Naive thymus-derived CD8-positive, alpha-beta T cell (primary cell): ENCODE measurements around the gene FOXRED2. TPM values are rescaled to one million over a fixed set of nuclear protein-coding genes. Genes with fewer than 3 reads are reported as not detected.
"Not testable (repeated sequence)": the region's sequence is repeated elsewhere in the genome, so short reads cannot be mapped to it uniquely, and the experiment has no call there.

Source experiments
- ATAC-seq, 2 donors: fragments of 150-1000 bp; cut with Tn5 transposase in 1 of 2; sonication (Bioruptor Pico), chemical (Tn5 transposase) in 1 of 2; 1 replicate in 1 of 2; 2 replicates in 1 of 2; pipeline ENCODE4 v1.10.0; 2021; ENCODE audit warnings: mild to moderate bottlenecking in 2 of 2, moderate library complexity in 2 of 2
- POLR2A ChIA-PET: fragments of 350-600 bp; sonication (Branson Sonifier 250); formaldehyde crosslinking; loops from one replicate; lab custom pipeline; 2021; ENCODE audit warnings: antibody characterized with exemption; lab: Charles Lee
- DNase-seq, 10 donors: peaks; one replicate each; pipeline versions ENCODE4 v3.0.0 to v3.0.0-alpha.2; 2020 to 2022
- H3K27ac Mint-ChIP-seq, 10 donors: one replicate each; pipeline ENCODE4 v1.8.0; 2020 to 2022; ENCODE audit warnings: mild to moderate bottlenecking in 10 of 10, mixed read lengths in 10 of 10, moderate library complexity in 4 of 10, inconsistent platforms in 1 of 10
- H3K27me3 Mint-ChIP-seq, 5 donors: one replicate each; pipeline ENCODE4 v1.8.0; 2021 to 2022; ENCODE audit warnings: mixed read lengths in 5 of 5
- H3K36me3 Mint-ChIP-seq, 3 donors: one replicate each; pipeline ENCODE4 v1.8.0; 2020 to 2022; ENCODE audit warnings: mixed read lengths in 3 of 3, mild to moderate bottlenecking in 2 of 3, inconsistent platforms in 1 of 3
- H3K4me1 Mint-ChIP-seq, 4 donors: one replicate each; pipeline ENCODE4 v1.8.0; 2021 to 2022; ENCODE audit warnings: mixed read lengths in 4 of 4
- H3K4me3 Mint-ChIP-seq, 10 donors: one replicate each; pipeline ENCODE4 v1.8.0; 2020 to 2022; ENCODE audit warnings: mild to moderate bottlenecking in 10 of 10, mixed read lengths in 10 of 10, moderate library complexity in 6 of 10, inconsistent platforms in 1 of 10
- H3K9me3 Mint-ChIP-seq, 9 donors: one replicate each; pipeline ENCODE4 v1.8.0; 2020 to 2022; ENCODE audit warnings: mixed read lengths in 9 of 9, mild to moderate bottlenecking in 3 of 9, inconsistent platforms in 1 of 9, moderate library complexity in 1 of 9
- polyA plus RNA-seq, 3 donors: library from polyadenylated mRNA; unstranded; fragments of 300-500 nt; fragmentation: Illumina TruSeq; gene quantifications; one replicate each; pipeline ENCODE4 v1.2.3, GENCODE V29; 2021
- total RNA-seq, 8 experiments: library from RNA in 2 of 8; stranded (reverse) in 2 of 8; gene quantifications; one replicate each; pipeline ENCODE4 v1.2.3 and lab custom pipeline; 2021 to 2026

Gene FOXRED2
- total and polyA plus RNA-seq, 5 experiments from 2014 or later, result 1.8 to 6.8 (median 6.7) TPM

GRCh38 chr22:36538529-36538928 lies 31.7 kb upstream of the FOXRED2 start:
- no peaks in the 10 kb centered on the region for H3K27me3 Mint-ChIP-seq
- no peak overlapping the region for H3K27ac Mint-ChIP-seq
- peaks cover 0 to 7% (median 2%) of the 10 kb centered on the region in 4 donors for H3K4me1 Mint-ChIP-seq
- POLR2A ChIA-PET, result no interaction called here
- H3K36me3 Mint-ChIP-seq, result no peaks in the 10 kb centered on the region
- DNase-seq (no peak), ATAC-seq (no peak)
- no peak overlapping the region for H3K4me3 Mint-ChIP-seq
- H3K9me3 Mint-ChIP-seq, result no peaks in the 10 kb centered on the region

GRCh38 chr22:36536717-36537116 lies 29.9 kb upstream of the FOXRED2 start:
- H3K9me3 Mint-ChIP-seq, result no peaks in the 10 kb centered on the region
- no peak overlapping the region for H3K4me3 Mint-ChIP-seq
- H3K27ac Mint-ChIP-seq, result no peak overlapping the region
- DNase-seq, result no peak
- no peaks in the 10 kb centered on the region for H3K27me3 Mint-ChIP-seq
- POLR2A ChIA-PET, result no interaction called here
- H3K4me1 Mint-ChIP-seq, result peaks cover 0 to 1% (median 0%) of the 10 kb centered on the region in 4 donors
- ATAC-seq, result no peak
- H3K36me3 Mint-ChIP-seq, result no peaks in the 10 kb centered on the region

GRCh38 chr22:36533320-36533719 lies 26.5 kb upstream of the FOXRED2 start:
- not testable (repeated sequence) for H3K9me3 Mint-ChIP-seq, H3K27ac Mint-ChIP-seq, H3K4me3 Mint-ChIP-seq, H3K36me3 Mint-ChIP-seq, DNase-seq, ATAC-seq, H3K27me3 Mint-ChIP-seq
- POLR2A ChIA-PET, result interaction anchor here (0.7 kb wide), 4 partner anchors 8 to 410 kb away, joined by 3 to 6 read pairs (median 4); no protein-coding TSS in a partner anchor
- peaks cover 0 to 11% (median 4%) of the 10 kb centered on the region in 4 donors for H3K4me1 Mint-ChIP-seq

GRCh38 chr22:36532466-36532865 lies 25.6 kb upstream of the FOXRED2 start:
- H3K4me1 Mint-ChIP-seq, result peaks cover 2 to 20% (median 9%) of the 10 kb centered on the region in 4 donors
- POLR2A ChIA-PET, result interaction anchor here (0.7 kb wide), 1 partner anchor 9 kb away, joined by 4 read pairs; no protein-coding TSS in a partner anchor
- H3K27me3 Mint-ChIP-seq, result no peaks in the 10 kb centered on the region
- H3K4me3 Mint-ChIP-seq, result no peak overlapping the region
- DNase-seq (no peak), ATAC-seq (no peak)
- no peak overlapping the region for H3K27ac Mint-ChIP-seq
- no peaks in the 10 kb centered on the region for H3K9me3 Mint-ChIP-seq
- H3K36me3 Mint-ChIP-seq, result peaks cover 0 to 2% (median 0%) of the 10 kb centered on the region in 3 donors

GRCh38 chr22:36528795-36529751 lies 22.2 kb upstream of the FOXRED2 start, which contains the start of gene EIF3D:
Gene EIF3D (minus strand): TSS chr22:36529166. CDS start chr22:36526121, 3,045 bp downstream.
- Mint-ChIP-seq H3K9me3 (no peaks in the 10 kb centered on the region), H3K36me3 (peaks cover 0 to 34% (median 19%) of the 10 kb centered on the region in 3 donors), H3K4me1 (peaks cover 4 to 34% (median 22%) of the 10 kb centered on the region in 4 donors), H3K27me3 (no peaks in the 10 kb centered on the region), H3K4me3 (peak within 1 kb of the TSS; percentile 84 to 97 (median 93)), H3K27ac (peak within 1 kb of the TSS; percentile 95 to 100 (median 98))
- DNase-seq (peak; percentile 93 to 99 (median 98)), ATAC-seq (peak; percentile 92)
- POLR2A ChIA-PET, result interaction anchor here (0.6 to 3.6 kb wide), 19 partner anchors 8 to 1978 kb away, joined by 3 to 30 read pairs (median 3); partner anchors contain the start of genes APOL1, FOXRED2, IFT27 and TOM1

- Mint-ChIP-seq H3K4me3 (peak overlapping the region; percentile 84 to 97 (median 93)), H3K4me1 (peaks cover 4 to 34% (median 22%) of the 10 kb centered on the region in 4 donors), H3K36me3 (peaks cover 4 to 41% (median 24%) of the 10 kb centered on the region in 3 donors), H3K27ac (peak overlapping the region; percentile 95 to 100 (median 98)), H3K27me3 (no peaks in the 10 kb centered on the region), H3K9me3 (no peaks in the 10 kb centered on the region)
- peak in 1 of 10 donors; percentile 20 for DNase-seq
- POLR2A ChIA-PET, result interaction anchor here (0.6 to 3.6 kb wide), 8 partner anchors 10 to 317 kb away, joined by 3 to 30 read pairs (median 6); partner anchors contain the start of genes FOXRED2, IFT27 and TXN2
- no peak for ATAC-seq
Observed at GRCh38 chr22:36528341-36528740, 21.5 kb upstream of the FOXRED2 start.

- Mint-ChIP-seq H3K9me3 (no peaks in the 10 kb centered on the region), H3K36me3 (peaks cover 4 to 97% (median 39%) of the 10 kb centered on the region in 3 donors), H3K27me3 (no peaks in the 10 kb centered on the region), H3K27ac (no peak overlapping the region), H3K4me1 (peaks cover 6 to 17% (median 15%) of the 10 kb centered on the region in 4 donors), H3K4me3 (no peak overlapping the region)
- ATAC-seq (no peak), DNase-seq (no peak)
- POLR2A ChIA-PET, result interaction anchor here (1.6 to 1.9 kb wide), 2 partner anchors 11 to 16 kb away, joined by 3 to 7 read pairs; partner anchors contain the start of gene FOXRED2
Observed at GRCh38 chr22:36522662-36523061, 15.8 kb upstream of the FOXRED2 start.

- DNase-seq (no peak), ATAC-seq (no peak)
- H3K27me3 Mint-ChIP-seq, result no peaks in the 10 kb centered on the region
- POLR2A ChIA-PET, result interaction anchor here (0.8 to 1.9 kb wide), 3 partner anchors 9 to 45 kb away, joined by 3 to 5 read pairs (median 3); partner anchors contain the start of genes EIF3D and FOXRED2
- H3K36me3 Mint-ChIP-seq, result peaks cover 4 to 100% (median 50%) of the 10 kb centered on the region in 3 donors
- H3K4me1 Mint-ChIP-seq, result peaks cover 0 to 5% (median 2%) of the 10 kb centered on the region in 4 donors
- H3K9me3 Mint-ChIP-seq, result no peaks in the 10 kb centered on the region
- no peak overlapping the region for H3K27ac Mint-ChIP-seq
- no peak overlapping the region for H3K4me3 Mint-ChIP-seq
Observed at GRCh38 chr22:36520423-36520822, 13.6 kb upstream of the FOXRED2 start.

GRCh38 chr22:36519906-36520305 lies 13.1 kb upstream of the FOXRED2 start:
- H3K27ac Mint-ChIP-seq, H3K27me3 Mint-ChIP-seq, DNase-seq, H3K9me3 Mint-ChIP-seq, H3K4me1 Mint-ChIP-seq, ATAC-seq, H3K4me3 Mint-ChIP-seq: not testable (repeated sequence)
- POLR2A ChIA-PET, result interaction anchor here (1.9 kb wide), 1 partner anchor 13 kb away, joined by 5 read pairs; the partner anchor contains the start of gene FOXRED2
- peaks cover 4 to 100% (median 48%) of the 10 kb centered on the region in 3 donors for H3K36me3 Mint-ChIP-seq

GRCh38 chr22:36514766-36515165 lies 7.9 kb upstream of the FOXRED2 start:
- Mint-ChIP-seq H3K27ac (peak overlapping the region in 4 of 10 donors; percentile 14 to 80 (median 28)), H3K4me1 (peaks cover 2 to 9% (median 7%) of the 10 kb centered on the region in 4 donors), H3K36me3 (peaks cover 17 to 96% (median 47%) of the 10 kb centered on the region in 3 donors), H3K4me3 (no peak overlapping the region), H3K9me3 (no peaks in the 10 kb centered on the region), H3K27me3 (no peaks in the 10 kb centered on the region)
- DNase-seq (no peak), ATAC-seq (no peak)
- POLR2A ChIA-PET, result no interaction called here

- no peak for ATAC-seq
- no peak for DNase-seq
- H3K4me1 Mint-ChIP-seq, result peaks cover 8 to 13% (median 9%) of the 10 kb centered on the region in 4 donors
- peak overlapping the region in 3 of 10 donors; percentile 30 to 71 (median 50) for H3K27ac Mint-ChIP-seq
- H3K9me3 Mint-ChIP-seq, result no peaks in the 10 kb centered on the region
- H3K27me3 Mint-ChIP-seq, result no peaks in the 10 kb centered on the region
- H3K4me3 Mint-ChIP-seq, result no peak overlapping the region
- POLR2A ChIA-PET, result interaction anchor here (1.2 to 2.4 kb wide), 2 partner anchors 10 to 30 kb away, joined by 7 to 9 read pairs; no protein-coding TSS in a partner anchor
- peaks cover 17 to 81% (median 40%) of the 10 kb centered on the region in 3 donors for H3K36me3 Mint-ChIP-seq
Observed at GRCh38 chr22:36512991-36513390, 6.2 kb upstream of the FOXRED2 start.

- Mint-ChIP-seq H3K4me1 (peaks cover 11 to 16% (median 13%) of the 10 kb centered on the region in 4 donors), H3K4me3 (no peak overlapping the region), H3K9me3 (no peaks in the 10 kb centered on the region), H3K27me3 (no peaks in the 10 kb centered on the region), H3K27ac (peak overlapping the region in 5 of 10 donors; percentile 12 to 74 (median 47)), H3K36me3 (peaks cover 17 to 75% (median 39%) of the 10 kb centered on the region in 3 donors)
- ATAC-seq, result no peak
- no peak for DNase-seq
- POLR2A ChIA-PET, result interaction anchor here (0.7 to 2.4 kb wide), 4 partner anchors 11 to 102 kb away, joined by 3 to 9 read pairs (median 6); no protein-coding TSS in a partner anchor
Observed at GRCh38 chr22:36512333-36512732, 5.5 kb upstream of the FOXRED2 start.
